Sciatic nerve (tissue), 2 donors: ENCODE results near the gene OXER1. TPM values are rescaled to one million over a fixed set of nuclear protein-coding genes. Genes with fewer than 3 reads are reported as not detected.

Source experiments
- ATAC-seq: fragments of 200-7000 bp; cut with Tn5 transposase; one replicate; pipeline ENCODE4 v1.9.1; 2020; ENCODE audit warnings: mild to moderate bottlenecking, moderate library complexity
- DNase-seq: peaks from one replicate; pipeline ENCODE4 v3.0.0-alpha.2; 2020; ENCODE audit warnings: low spot score
- intact Hi-C: fragments of 100-400 bp; cut with DNase I; formaldehyde crosslinking; loops from one replicate; pipeline ENCODE4 v1.14.2; 2022
- total RNA-seq: library from RNA; stranded (reverse); fragmentation: NEBNext Ultra II Directional; extraction: Animal tissue kit (Norgen Biotek cat#: 25700); gene quantifications from one replicate; pipeline ENCODE4 v1.2.1, GENCODE V29; 2021
- donor health status: DM: no; HTN: no; CAD: no.
- donor health status: DM: no; HTN: no; CAD: no.

The OXER1 gene
- total RNA-seq, 1 donor from 2014 or later: 2.8 TPM

DNA sequence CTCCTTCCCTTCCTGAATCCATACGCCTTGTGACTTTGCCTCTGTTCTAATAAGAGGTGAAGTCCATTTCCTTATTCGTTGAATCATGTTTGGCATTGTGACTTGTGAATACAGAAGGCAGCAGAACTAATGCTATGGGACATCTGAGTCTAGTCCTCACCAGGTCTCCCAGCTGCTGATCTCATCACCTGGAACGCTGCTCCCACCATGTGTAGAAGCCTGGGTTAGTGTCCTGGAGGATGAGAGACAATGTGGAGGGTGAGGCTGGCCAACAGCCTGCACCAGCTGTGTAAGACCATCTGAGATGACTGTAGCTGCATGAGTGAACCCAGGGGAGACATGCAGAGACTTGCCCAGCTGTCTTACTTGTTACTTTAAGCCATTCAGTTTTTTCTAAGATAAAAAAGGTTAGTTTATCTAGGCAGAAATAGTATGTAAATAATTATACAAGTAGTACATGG is 31.9 kb upstream of the OXER1 start:
- DNase-seq (no peak), ATAC-seq (peak; percentile 12)
- intact Hi-C loops: no loop called here

DNA sequence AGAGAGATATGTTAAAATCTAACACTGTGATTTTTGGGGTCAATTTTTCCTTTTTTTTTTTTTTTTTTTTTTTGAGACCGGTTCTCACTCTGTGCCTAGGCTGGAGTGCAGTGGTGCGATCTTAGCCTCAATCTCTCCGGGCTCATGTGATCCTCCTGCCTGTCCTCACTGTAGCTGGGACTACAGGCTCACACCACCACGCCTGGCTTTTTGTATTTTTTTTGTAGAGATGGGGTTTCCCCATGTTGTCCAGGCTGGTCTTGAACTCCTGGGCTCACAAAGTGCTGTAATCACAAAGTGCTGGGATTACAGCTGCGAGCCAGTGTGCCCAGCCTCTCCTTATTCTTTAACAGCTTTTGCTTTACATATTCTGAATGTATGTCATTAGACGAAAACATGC is 31.3 kb upstream of the OXER1 start:
- intact Hi-C loops: no loop called here
- no peak for DNase-seq
- no peak for ATAC-seq

DNA sequence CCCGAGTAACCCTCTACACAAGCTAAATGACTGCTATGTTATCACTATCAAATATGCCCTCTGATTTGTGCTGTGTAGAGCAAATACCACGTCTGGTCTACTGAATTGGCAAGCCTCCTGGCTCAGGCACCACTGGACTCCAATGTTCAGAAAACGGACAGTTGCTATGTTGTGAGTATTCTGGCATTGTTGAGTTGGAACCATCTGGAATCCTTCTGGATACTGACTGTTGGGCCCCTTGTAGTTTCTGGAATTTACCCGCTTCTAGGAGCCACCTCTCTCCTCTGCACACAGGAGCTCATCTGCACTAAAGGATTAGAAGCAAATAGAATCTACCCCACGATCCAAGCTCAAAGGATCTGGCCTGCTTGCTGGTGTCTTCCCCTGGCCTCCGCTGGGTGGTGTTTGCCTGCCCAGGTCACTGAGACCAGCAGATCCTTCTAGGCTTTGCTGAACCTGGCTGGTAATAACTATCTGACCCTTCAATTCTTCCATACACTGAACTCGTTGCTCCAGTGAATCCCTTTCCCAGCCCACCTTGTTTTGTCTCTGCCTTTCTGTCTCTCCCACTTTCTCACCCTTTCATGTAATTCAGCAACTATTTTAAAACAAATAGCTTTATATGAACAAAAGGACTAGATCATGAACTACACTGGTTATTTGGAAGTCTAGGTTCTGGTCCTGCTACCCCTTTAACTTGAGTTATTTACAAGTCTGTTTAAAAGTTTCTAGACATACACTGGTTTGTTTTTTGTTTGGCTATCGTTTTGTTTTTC is 30.5 kb upstream of the OXER1 start:
- no peak for DNase-seq
- ATAC-seq: peak; percentile 18
- intact Hi-C loops: no loop called here

DNA sequence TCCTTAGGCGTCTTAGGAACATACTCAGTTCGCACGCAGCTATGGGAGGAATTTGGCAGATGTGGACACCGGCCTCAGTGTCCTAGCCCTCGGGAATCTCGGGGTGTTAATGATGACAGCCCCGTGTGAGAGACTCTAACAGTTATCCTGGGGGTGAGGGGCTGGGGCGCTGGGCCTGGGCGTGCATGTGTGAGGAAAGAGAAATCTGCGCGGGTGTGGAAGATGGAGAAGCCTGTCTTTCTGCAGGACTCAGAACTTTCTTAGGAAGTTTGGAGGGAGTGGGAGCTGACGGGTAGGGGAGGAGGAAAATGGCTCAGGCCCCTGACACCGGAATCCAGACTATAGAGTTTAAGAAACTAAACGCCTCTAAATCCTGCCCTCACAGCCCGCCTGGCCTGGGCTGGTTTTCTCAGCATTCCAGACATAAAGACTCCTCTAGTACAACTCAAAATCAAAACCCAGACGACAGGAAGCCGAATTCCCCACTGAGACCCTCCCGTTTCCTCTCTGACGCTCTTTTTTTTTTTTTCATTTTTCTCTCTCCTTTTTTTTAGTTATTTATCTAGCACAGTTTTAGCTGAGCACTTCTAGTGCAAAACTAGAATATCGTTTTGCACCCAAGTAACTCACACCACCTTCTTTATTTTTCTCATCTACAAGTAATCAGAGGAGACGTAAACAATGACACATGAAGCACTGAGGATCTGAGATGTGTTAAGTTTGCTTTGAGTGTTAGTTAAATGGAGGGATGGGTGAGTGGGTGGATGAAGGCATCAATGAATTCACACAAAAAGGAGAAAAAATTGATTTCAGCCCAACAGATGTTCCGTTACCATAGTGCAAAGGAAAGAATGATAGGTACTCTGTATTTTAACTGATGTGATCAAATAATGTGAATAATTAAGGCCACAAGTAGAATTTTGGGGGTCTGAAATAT is 29.7 kb upstream of the OXER1 start:
- DNase-seq: no peak
- peak; percentile 44 for ATAC-seq
- intact Hi-C loops: no loop called here

DNA sequence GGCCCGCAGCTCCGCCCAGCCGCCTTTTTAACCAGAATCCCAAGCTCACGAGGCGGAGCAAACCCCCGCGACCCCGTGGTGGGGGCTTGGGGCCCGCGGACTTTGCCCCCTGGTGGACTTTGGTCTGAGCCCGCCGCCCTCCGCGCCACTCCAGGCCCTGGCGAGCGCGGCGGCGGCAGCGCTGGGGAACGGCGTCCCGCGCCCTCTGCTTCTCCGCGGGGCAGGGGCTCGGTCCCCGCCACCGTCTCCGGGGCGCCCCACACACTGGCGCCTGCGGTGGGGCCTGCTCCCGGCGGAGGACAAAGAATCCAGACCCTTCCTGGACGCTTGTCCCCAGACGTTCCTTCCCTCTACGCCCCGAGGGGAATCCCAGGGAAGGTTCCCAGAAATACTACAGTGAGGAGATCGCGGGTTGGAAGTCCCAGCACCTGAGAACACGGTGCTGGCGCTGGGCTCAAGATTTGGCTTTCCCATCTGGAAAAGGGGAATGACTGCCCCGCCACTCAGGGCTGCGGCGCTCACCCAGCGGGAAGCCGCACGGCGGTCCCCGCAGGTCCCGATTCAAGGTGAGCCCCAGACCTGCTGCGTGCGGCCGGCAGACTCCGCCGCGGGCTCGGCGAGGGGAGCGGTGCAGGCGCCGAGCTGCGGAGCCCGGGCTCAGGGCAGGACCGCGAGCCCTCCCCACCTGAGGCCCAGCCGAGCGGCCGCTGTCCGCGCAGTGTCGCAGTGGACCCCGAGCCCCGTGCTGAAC is 28.8 kb upstream of the OXER1 start, which contains the start of gene HAAO:
Gene HAAO, minus strand, starts transcription at position 1 of the 751 bp plus-strand sequence. CDS start 47 bp downstream, outside the sequence.
- ATAC-seq (peak; percentile 84), DNase-seq (peak; percentile 81)
- intact Hi-C loops: no loop called here

DNA sequence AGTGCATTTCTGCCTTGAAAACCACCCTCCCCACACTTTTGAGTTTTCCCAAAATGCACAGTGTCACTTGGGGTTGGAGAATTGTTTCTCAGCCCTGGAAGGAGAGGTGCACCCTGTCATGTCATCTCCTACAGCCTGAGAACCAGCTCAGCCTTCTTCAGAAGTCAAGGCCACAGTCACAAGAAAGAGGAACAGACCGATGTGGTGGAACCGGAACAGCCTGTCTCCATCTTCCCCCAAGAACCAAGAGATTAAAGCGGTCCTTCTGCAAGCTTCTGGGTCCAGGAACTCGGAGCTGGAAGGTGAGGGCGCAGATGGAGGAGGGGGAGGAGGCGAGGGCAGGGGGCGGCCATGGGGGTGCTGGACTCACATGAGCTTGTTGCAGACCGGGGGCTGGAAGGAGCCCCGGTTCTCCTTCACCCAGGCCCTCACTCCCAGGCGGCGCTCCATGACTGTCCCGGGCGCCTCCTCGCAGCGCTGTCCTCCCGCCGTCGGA is 28.2 kb upstream of the OXER1 start:
- intact Hi-C loops: no loop called here
- ATAC-seq (peak; percentile 4), DNase-seq (no peak)

DNA sequence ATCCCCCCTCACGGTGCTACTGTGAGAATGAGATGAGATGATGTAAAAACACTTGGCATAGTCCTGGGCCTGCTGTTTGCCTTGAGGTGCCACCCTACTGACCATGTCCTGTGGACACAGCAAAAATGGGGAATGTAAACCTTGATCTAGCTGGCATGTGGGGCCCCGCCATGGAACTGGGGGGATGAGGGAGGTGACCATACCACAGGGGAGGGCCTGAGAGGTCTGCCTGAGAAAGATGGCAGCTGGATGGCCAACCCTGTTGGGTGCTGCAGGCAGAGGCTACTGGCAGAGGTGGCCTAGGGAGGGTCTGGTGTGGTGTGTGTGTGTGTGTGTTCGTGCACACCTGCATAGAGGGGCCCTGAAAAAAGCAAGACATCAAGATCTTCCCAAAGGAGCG is 27.7 kb upstream of the OXER1 start:
- DNase-seq: no peak
- intact Hi-C loops: no loop called here
- ATAC-seq: no peak

DNA sequence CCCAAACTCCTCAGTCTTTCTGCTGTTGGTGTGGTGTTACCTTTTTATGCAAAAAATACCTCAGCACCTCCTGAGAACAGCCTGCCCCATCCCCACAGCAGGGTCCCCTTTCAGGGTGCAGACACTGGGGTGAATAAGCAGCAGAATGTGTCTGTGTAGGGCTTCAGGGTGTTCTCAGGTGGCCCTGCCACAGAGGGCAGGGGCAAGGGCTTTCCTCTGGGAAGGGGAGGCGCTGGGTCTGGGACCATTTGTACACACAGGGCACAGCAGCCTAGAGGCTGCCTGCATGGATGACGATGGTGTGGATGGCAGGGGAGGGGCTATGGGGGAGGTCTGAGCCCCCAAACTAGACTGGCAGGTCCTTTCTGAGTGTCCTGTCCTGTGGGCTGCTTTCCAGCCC is 25.8 kb upstream of the OXER1 start:
- DNase-seq: no peak
- no peak for ATAC-seq
- intact Hi-C loops: no loop called here

DNA sequence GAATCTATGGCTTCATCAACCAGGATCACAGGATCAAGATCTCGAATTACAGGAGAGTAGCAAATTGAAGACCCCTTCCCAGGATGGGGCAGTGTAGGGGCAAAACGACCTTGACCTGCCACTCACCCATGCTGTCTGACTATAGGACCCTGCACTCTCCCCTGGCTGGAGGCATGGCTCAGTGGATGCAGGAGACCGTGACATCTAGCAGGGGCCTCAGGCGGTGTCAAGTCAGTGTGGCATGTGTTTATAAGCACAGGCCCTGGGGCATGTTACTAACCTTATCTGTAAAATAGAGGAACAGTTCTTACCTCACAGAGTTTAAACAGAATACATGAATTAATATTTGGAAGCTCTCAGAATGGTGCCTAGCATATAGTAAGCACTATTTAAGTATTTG is 24.9 kb upstream of the OXER1 start:
- no peak for ATAC-seq
- intact Hi-C loops: no loop called here
- no peak for DNase-seq

DNA sequence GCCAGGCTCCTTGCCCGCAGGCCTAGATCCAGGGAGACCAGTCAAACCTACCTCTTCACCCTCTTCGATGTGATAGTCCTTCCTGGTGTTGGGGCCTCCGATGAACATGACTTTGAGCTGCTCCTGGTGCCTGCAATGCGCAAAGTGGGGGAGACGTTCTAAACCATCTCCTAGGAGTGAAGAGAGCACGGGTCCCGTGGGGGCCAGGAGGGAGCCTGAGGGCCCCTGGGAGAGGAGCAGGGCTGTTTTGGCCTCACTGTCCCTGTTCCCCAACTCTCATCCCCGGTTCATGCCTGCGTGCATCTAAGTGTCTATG is 24.5 kb upstream of the OXER1 start:
- DNase-seq (no peak), ATAC-seq (no peak)
- intact Hi-C loops: no loop called here

DNA sequence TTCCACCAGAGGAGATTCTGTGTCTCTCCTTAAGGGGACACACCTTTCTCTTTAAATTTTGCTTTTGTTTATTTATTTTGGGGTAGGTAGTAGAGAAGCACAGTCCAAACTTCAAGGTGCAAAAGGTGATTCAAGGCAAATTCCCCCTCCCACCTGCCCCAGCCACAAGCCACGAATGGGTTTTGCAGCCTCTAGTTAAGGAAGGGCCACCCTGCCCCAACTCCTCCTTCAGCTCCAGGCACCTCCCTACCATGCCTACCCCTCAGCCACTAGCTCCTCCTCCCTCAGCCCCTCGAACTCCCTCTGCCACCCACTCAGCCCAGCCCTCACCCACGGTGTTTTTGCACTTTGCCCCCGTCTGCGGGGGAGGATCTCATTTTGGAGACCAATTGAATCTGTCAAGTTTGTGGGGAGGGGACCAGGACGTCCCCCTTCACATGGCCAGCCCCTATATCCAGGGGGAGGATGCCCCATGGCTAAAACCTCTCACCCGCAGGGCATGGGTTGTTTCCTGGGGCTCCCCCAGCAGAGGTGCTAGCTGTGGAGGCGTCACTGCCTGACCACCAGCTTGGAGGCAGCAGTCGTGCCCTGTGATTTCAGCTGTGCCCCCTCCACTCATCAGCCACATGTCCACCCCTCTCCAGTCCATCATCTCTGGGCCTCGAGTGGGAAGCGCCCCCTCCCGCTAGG is 24.0 kb upstream of the OXER1 start:
- intact Hi-C loops: no loop called here
- no peak for DNase-seq
- no peak for ATAC-seq

DNA sequence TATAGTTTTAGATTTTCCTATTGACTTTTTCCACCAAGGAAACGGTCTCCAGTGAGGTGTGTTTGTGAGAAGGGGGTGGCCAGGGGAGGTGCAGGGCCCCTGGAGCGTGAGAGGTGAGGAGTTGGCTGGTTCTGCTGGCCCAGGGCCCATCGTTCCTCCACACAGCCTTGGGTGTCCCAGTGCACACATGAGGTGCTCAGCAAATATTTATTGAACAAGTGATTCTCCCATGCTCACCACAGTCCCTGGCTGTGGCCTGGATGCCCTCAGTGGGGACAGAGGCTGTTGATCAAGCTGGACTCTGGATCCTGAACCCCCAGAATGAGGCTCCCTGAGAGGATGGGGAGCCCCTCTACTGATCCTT is 23.5 kb upstream of the OXER1 start:
- intact Hi-C loops: no loop called here
- DNase-seq (no peak), ATAC-seq (no peak)

DNA sequence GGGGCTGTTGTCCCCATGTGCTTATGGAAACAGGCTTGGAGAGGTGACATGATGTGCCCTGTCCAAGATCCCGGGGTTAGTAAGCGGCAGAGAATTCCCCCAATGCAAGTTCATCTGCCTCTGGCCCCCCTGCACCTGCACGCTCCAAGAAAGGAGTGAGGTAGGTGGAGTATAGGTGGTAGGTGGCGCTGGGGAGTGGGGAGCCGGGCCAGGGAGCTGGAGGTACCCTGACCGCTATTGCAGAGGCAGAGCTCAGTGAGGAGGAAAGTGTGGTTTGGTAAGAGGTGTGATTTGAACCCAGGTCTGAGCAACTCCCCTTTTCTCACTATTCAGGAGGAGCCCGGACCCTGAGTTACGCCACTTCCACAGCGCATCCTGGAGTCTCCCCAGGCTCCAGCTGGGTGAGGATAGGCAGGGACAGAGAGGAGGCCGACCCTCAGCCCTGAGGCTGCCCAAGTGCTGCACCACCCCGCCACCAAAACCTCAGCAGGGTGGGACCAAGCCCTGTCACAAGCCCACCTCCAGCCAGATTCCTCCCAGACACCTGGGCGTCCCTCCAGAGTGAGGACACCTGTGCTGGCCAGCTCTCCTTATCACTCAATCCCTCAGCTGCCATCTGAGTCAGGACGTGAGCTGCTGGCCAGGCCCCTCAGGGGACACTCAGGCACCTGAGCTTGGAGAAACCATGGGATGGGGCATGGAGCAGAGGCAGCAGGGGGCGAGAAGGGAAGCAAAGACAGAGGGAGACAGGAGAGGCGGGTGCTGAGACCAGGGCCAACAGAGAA is 22.8 kb upstream of the OXER1 start:
- ATAC-seq: no peak
- intact Hi-C loops: no loop called here
- no peak for DNase-seq

DNA sequence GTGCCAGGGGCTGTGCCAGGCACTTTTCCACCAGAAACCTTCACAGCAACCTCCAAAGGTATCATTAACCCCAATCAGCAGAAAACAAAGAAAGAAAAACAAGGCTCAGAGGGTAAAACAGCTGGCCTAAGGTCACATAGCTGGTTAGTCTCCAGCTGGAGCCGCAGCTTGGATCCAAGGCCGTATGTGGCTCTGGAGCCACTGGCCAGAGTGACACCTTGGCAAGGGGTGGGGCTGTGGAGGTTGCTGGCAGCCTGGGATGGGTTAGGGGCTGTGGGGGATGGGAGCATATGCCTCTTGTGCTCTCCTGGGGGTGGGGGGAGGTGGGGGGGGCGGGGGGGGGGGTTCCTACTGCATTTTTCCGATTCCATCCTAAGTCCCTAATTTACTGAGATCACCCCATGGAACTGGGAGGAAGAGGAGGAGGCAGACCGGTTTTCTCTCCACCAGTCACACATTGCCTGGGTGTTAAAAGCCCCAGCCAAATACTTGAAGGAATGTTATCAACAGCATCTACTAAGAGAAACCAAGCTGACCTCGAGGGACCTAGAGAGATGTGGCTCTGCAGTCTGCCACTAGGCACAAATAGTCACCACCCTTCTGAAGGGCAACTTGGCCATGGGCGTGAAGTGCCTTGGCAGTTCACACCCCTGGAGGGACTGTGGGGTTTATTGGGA is 20.4 kb upstream of the OXER1 start:
- DNase-seq: no peak
- ATAC-seq: no peak
- intact Hi-C loops: no loop called here

DNA sequence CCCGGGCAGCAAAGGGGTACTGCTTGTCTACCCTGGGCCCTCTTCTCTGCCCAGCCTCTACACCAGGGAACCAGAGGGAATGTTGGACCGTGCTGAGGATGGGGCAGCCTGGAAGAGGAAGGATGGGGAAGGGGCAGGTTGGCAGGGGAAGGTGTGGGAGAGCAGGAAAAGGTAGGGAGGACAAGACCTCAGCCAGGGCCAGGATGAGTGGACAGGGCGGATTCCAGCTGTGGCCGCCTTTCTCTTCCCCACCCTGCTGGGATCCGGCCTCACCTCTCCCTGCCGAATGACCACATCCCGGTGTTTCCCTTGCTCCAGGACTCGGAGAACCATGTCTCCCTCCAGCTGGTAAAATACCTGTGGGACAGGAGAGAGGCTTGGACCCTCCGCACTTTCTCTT is 19.6 kb upstream of the OXER1 start:
- intact Hi-C loops: no loop called here
- DNase-seq (no peak), ATAC-seq (no peak)

DNA sequence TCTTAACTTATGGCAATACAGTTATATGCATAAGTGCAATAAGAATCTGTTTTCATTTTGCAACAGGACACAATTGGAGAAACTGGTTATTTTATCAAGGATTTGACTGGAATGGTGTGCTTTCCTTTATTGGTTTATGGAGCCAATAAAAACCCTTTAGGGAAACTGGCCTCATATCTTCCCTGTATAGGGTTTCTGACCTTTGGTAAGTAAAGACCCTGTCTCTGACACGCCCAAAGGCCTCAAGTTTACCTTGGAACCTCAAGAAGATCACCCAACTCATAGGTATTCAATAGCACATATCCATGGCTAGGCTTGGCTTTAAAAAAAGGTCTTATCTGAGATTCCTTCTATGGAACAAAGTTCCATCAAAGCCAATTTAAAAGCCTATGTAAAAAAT is 17.2 kb upstream of the OXER1 start:
- ATAC-seq: no peak
- intact Hi-C loops: no loop called here
- no peak for DNase-seq

DNA sequence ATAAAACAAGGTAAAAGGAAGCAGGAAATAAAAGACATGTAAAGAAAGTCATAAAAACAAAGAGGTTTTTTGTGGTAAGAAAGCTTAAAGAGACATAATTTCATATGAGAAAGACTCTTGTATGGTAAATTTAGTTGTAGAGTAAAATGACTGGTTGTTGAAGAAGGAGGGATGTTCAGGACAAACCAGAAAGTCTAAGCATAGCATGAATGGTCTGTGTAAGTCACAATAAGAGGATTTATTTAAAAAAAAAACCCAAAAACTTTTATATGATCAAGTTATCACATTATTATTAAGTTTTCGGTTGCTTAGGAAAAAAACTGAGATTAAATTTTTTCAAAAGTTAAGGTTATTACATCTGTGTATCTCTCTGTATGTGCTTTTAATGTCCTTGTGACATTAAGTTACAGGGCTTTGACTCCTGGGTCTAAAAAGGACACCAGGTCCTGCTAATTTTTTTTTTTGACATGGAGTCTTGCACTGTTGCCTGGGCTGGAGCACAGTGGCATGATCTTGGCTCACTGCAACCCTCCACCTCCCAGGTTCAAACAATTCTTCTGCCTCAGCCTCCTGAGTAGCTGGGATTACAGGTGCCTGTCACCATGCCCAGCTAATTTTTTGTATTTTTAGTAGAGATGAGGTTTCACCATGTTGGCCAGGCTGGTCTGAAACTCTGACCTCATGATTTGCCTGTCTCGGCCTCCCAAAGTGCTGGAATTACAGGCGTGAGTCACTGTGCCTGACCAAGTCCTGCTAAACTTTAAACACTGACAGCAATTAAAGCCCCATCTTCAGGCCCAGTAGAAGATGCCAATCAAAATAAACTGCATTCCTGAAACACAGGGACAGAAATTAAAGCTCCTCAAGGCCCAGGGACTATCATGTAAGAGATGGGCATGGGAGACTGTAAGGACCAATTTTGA is 14.2 kb upstream of the OXER1 start:
- ATAC-seq (no peak), DNase-seq (no peak)
- intact Hi-C loops: no loop called here
